GM13976 (cell line): ENCODE results near the gene ADGB.

Experiments
- DNase-seq: peaks from one replicate; pipeline ENCODE4 v3.0.0; 2012; ENCODE audit warnings: low spot score
- in situ Hi-C: fragments of 300-500 bp; cut with MboI; formaldehyde crosslinking; loops from one replicate; pipeline ENCODE4 v1.12.0; 2022; ENCODE audit warnings: low sequenced_read_pairs, mixed read lengths, inconsistent platforms; ENCODE audit not compliant: unreplicated experiment
- TF ChIP-seq, protein P1 (sequence below): IDR thresholded peaks from 2 replicates; pipeline ENCODE4 v1.5.1; 2012; ENCODE audit warnings: borderline replicate concordance, mild to moderate bottlenecking; ENCODE audit not compliant: insufficient read depth; ENCODE audit errors: extremely low read depth, missing control alignments, control extremely low read depth

The ADGB gene

DNA sequence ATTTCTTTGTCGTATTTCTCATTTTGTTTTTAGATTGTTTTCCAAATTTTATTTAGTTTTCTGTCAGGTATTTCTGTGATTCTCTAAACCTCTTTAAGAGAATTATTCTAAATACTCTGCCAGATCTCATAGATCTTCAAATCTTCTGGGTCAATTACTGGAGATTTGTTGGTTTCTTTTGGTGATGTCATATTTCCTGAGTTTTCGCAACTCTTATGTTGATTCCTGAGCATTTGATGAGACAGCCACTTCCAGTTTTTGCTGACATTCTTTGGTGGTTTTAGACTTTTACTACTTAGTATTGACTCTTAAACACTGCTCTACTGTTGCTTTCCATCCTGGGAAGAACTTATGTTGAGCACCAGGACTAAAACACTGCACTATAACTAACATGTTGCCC is 21.9 kb downstream of the ADGB start:
- TF ChIP-seq, protein P1, sequence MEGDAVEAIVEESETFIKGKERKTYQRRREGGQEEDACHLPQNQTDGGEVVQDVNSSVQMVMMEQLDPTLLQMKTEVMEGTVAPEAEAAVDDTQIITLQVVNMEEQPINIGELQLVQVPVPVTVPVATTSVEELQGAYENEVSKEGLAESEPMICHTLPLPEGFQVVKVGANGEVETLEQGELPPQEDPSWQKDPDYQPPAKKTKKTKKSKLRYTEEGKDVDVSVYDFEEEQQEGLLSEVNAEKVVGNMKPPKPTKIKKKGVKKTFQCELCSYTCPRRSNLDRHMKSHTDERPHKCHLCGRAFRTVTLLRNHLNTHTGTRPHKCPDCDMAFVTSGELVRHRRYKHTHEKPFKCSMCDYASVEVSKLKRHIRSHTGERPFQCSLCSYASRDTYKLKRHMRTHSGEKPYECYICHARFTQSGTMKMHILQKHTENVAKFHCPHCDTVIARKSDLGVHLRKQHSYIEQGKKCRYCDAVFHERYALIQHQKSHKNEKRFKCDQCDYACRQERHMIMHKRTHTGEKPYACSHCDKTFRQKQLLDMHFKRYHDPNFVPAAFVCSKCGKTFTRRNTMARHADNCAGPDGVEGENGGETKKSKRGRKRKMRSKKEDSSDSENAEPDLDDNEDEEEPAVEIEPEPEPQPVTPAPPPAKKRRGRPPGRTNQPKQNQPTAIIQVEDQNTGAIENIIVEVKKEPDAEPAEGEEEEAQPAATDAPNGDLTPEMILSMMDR = no peak
- no peak for DNase-seq
- in situ Hi-C loops = no loop called here

DNA sequence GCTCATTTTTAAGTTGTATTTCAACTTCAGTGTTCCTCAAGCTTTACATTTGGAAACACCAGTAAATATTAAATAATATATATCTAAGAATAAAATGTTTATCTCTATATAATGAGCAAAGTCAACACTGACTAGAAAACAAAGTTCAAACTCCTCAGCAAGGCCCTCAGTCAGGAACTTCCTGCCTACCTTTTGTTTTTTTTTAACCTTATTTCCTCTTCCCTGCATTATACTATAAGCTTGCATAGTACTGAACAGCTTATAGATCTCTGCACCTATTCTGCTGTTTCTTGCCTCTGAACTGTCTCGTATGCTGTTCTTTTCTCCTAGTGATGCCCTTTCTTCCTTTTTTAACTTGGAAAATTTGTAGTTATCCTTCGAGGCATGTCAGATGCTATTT is 29.6 kb downstream of the ADGB start:
- in situ Hi-C loops = no loop called here
- DNase-seq = no peak
- TF ChIP-seq, protein P1 = no peak

DNA sequence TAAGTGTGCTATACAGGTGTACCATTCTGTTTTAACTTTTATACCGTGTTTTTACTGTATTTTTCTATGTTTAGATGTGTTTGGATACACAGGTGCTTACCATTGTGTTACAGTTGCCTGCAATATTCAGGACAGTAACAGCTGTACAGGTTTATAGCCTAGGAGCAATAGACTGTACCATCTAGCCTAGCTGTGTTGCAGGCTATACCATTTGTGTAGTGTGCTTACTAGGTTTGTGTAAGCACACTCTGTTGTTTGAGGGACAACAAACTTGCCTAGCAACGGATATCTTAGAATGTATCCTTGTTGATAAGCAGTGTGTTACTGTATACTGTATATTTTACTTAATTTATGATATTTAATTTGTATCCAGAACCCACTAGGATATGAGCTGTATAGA is 35.2 kb downstream of the ADGB start:
- in situ Hi-C loops = no loop called here
- DNase-seq = no peak
- TF ChIP-seq, protein P1 = no peak

DNA sequence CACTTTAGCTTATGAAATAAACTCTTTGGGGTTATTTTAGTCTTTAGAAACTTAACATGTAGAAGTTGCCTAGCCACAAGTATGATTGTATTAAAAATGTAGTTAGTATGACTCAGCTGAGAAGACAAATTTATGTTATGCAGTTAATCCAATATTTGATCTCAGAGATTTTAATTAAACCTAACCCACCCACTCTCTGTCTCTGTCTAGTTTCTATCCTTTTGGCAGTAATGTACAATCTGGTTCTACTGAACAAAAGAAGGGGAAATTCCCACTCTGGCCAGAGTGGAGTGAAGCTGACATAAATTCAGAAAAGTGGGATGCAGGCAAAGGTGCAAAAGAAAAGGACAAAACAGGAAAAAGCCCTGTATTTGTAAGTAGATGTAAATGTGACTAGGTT is 36.4 kb downstream of the ADGB start:
- TF ChIP-seq, protein P1 = no peak
- DNase-seq = no peak
- in situ Hi-C loops = no loop called here

DNA sequence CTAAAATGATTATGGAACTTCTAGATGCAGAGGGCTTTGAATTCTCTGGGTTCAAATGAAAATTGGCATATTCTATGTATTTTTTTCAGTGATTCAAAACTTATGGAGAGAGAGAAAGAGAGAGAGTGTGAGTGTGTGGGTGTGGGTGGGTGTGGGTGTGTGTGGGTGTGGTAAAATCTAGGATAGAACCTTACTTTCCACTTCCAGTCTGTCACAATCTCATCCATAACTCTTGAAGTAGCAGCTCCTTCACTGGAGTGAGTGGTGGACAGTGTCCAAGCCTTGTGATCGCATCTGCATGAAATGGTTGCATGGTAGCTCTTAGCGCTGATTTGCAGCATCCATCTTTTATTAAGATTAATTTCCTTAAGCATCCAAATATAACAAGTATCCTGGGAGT is 37.7 kb downstream of the ADGB start:
- DNase-seq = no peak
- in situ Hi-C loops = no loop called here
- TF ChIP-seq, protein P1 = no peak

DNA sequence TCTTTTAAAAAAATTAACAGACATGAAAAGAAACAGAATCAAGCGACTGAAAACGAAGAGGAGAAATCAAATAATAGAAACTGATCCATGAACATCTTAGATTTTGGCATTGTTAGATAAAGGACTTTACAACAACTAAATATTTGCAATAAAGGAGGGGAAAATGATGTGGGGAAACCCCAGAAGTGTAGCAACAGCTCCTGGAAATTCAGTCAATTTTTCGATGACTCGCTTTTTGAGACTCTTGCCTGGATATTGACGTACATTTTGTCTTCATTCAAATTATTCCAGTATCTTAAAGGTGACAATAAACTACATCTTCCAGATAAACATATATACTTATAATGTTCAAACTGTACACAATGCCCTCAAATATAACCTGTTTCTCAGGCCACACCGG is 44.1 kb downstream of the ADGB start:
- in situ Hi-C loops = no loop called here
- TF ChIP-seq, protein P1 = no peak
- no peak for DNase-seq

DNA sequence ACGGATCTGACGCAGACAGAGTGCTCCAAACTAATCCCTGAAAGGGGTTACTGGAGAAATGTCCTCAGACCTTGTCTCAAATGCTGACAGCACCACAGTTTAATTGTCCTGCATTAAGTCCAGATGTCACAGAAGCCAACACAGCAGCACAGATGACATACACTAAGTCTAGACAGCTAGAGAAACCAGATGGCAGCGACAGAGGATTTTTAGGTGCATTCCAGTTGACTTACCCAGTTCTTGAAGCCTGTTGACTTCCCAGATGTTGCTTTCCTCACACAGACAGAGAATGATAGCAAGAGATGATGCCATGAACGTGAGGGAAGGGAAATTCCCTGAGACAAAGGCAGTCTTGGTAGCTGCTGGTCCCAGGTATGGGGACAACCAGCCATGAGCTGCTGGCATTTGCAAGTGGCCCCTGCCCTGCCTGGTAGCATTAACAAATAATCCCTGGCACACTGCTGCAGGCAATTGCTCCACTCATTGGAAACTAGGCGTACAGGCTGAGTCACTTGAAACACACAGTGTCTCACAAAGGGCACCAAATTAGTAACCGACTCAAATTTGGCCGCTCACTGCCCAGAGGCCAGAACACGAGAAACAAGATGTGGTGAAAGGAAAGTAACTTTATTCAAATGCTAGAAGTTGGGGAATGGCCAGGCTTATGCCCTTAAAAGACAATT is 52.2 kb downstream of the ADGB start:
- TF ChIP-seq, protein P1 = no peak
- in situ Hi-C loops = no loop called here
- no peak for DNase-seq
